CD8-positive, alpha-beta memory T cell (primary cell): ENCODE measurements around the gene MSX1. TPM values are rescaled to one million over a fixed set of nuclear protein-coding genes. Genes with fewer than 3 reads are reported as not detected.

Experiments
- CTCF ChIA-PET: fragments of 350-600 bp; sonication (Branson Sonifier 250); formaldehyde crosslinking; loops from one replicate; lab custom pipeline; 2021; ENCODE audit warnings: antibody characterized with exemption; lab: Charles Lee
- POLR2A ChIA-PET: fragments of 350-600 bp; sonication (Branson Sonifier 250); formaldehyde crosslinking; loops from one replicate; lab custom pipeline; 2021; ENCODE audit warnings: antibody characterized with exemption; lab: Charles Lee
- DNase-seq, 5 donors: peaks; one replicate each; pipeline versions ENCODE4 v3.0.0 to v3.0.0-alpha.2; 2020 to 2022; ENCODE audit warnings: mixed read lengths in 1 of 5
- H3K27ac ChIP-seq: one replicate; pipeline ENCODE4 v1.7.0; 2013; ENCODE audit warnings: low read depth, mild to moderate bottlenecking, low read length, moderate library complexity
- H3K27me3 ChIP-seq: 2 replicates; pipeline ENCODE4 v1.7.0; 2013; ENCODE audit warnings: low read length, mild to moderate bottlenecking; ENCODE audit not compliant: insufficient read depth, poor library complexity, severe bottlenecking
- H3K36me3 ChIP-seq: 2 replicates; pipeline ENCODE4 v1.7.0; 2013; ENCODE audit warnings: mild to moderate bottlenecking, low read length, moderate library complexity; ENCODE audit not compliant: insufficient read depth
- H3K4me1 ChIP-seq: 2 replicates; pipeline ENCODE4 v1.7.0; 2013; ENCODE audit warnings: mild to moderate bottlenecking, low read length, moderate library complexity; ENCODE audit not compliant: insufficient read depth
- H3K4me3 ChIP-seq: 2 replicates; pipeline ENCODE4 v1.7.0; 2013; ENCODE audit warnings: mild to moderate bottlenecking, low read length
- H3K9me3 ChIP-seq: 2 replicates; pipeline ENCODE4 v1.7.0; 2013; ENCODE audit warnings: mild to moderate bottlenecking, low read length
- H3K27ac Mint-ChIP-seq, 8 donors: one replicate each; pipeline ENCODE4 v1.8.0; 2020 to 2021; ENCODE audit warnings: mixed read lengths in 8 of 8, mild to moderate bottlenecking in 6 of 8, inconsistent platforms in 3 of 8, moderate library complexity in 3 of 8
- H3K27me3 Mint-ChIP-seq, 2 donors: one replicate each; pipeline ENCODE4 v1.8.0; 2020 to 2021; ENCODE audit warnings: mixed read lengths in 2 of 2, mild to moderate bottlenecking in 1 of 2, moderate library complexity in 1 of 2
- H3K36me3 Mint-ChIP-seq, 3 donors: one replicate each; pipeline ENCODE4 v1.8.0; 2020 to 2021; ENCODE audit warnings: mixed read lengths in 3 of 3, inconsistent platforms in 1 of 3, mild to moderate bottlenecking in 1 of 3
- H3K4me1 Mint-ChIP-seq, 3 donors: one replicate each; pipeline ENCODE4 v1.8.0; 2020 to 2021; ENCODE audit warnings: mixed read lengths in 3 of 3, inconsistent platforms in 1 of 3, mild to moderate bottlenecking in 1 of 3
- H3K4me3 Mint-ChIP-seq, 7 donors: one replicate each; pipeline ENCODE4 v1.8.0; 2020 to 2021; ENCODE audit warnings: mixed read lengths in 7 of 7, mild to moderate bottlenecking in 6 of 7, moderate library complexity in 4 of 7, inconsistent platforms in 2 of 7
- H3K9me3 Mint-ChIP-seq, 5 donors: one replicate each; pipeline ENCODE4 v1.8.0; 2020 to 2022; ENCODE audit warnings: mixed read lengths in 5 of 5, mild to moderate bottlenecking in 3 of 5, moderate library complexity in 2 of 5, inconsistent platforms in 1 of 5
- polyA plus RNA-seq: library from polyadenylated mRNA; unstranded; fragments of 300-500 nt; fragmentation: Illumina TruSeq; gene quantifications from one replicate; pipeline ENCODE4 v1.2.3, GENCODE V29; 2021
- total RNA-seq, 2 experiments: library from RNA; stranded (reverse); gene quantifications; one replicate each; pipeline ENCODE4 v1.2.3, GENCODE V29; 2021

The MSX1 gene
- total and polyA plus RNA-seq, 3 experiments from 2014 or later, result 0.11 to 0.24 TPM; not detected in 1

DNA sequence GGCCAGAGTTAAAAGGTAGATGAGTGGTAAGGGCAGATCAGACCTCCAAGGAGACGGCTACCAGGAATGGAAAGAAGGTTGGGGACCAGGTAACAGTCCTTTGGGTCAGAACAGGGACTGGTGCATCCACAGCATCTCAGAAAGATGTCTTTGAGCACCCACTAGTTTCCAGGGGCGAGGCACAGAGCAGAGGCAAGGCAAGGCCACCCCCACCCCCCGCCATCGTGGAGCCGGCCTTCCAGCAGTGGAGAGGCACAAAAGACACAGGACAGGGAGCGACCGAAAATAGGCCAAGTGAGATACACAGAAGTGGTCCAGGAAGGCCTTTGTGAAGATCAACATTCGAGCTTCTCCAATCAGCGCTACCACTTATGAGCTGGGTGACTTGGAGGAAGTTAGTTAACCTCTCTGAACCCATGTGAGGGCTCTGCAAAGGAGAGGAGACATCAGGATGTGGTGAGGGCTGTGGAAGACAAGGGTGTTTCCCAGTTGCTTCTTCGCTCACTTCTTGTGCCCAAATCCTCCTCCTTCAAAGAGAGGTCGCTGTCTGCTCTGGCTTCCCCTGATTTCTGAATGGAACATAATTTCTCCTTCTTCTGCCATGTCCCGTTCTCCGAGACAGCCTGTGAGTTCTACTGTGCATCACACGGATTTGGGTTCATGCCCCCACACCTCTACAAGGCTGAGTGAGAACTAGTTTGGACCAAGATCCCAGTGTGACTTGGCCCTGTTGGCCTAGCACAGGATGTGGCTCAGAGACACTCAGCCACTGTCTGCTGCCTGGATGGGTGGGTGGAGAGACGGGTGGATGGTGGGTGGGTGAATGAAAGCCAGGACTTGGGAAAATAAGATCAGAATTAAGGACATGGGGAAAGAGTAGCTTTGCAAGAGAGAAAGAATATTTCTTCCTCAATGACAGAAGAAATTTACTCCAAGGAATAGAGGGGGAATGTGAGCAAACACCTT, 16.7 kb upstream of the MSX1 start:
- Mint-ChIP-seq H3K9me3 (peaks cover 0 to 2% (median 0%) of the 10 kb centered on the region in 5 donors), H3K36me3 (no peaks in the 10 kb centered on the region), H3K27me3 (peaks cover 14 to 46% of the 10 kb centered on the region in 2 donors), H3K4me3 (peak overlapping the region in 1 of 7 donors; percentile 18), H3K27ac (no peak overlapping the region), H3K4me1 (no peaks in the 10 kb centered on the region)
- H3K27ac ChIP-seq, result no peak overlapping the region
- POLR2A ChIA-PET, result no interaction called here
- no peaks in the 10 kb centered on the region for H3K9me3 ChIP-seq
- H3K4me3 ChIP-seq, result no peak overlapping the region
- CTCF ChIA-PET, result no interaction called here
- no peak for DNase-seq
- no peaks in the 10 kb centered on the region for H3K36me3 ChIP-seq
- no peaks in the 10 kb centered on the region for H3K27me3 ChIP-seq
- H3K4me1 ChIP-seq, result no peaks in the 10 kb centered on the region

DNA sequence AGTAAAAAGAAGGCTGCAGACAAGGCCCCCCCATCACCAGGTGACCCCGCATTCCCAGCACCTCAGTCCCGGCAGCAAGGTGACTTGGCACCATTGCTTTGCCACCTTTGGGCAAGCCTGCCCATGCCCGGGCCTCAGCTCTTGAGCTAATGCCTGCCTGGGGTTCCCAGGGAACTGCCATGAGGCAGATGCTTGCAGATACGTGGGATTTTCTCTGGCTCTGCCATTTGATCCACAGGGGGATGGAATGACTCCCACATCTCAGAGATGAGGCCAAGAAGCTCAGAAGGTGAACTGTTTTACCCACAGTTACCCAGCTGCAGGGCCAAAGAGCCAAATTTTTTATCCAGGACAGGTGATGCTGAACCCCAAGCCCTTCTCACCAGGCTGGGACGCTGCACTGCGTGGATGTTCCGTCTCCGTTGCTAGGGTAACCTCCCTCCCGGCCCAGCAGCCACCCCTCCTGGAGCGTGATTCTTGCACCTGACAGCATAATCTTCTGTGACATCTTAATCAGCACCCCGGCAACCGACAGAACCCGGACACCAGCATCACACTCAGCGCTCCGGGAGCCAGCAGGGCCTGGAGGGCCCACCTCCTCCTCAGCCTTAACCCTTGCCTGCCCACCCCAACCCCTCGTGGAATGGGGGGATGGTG, 15.7 kb upstream of the MSX1 start:
- CTCF ChIA-PET, result no interaction called here
- Mint-ChIP-seq H3K27ac (no peak overlapping the region), H3K4me1 (no peaks in the 10 kb centered on the region), H3K9me3 (peaks cover 0 to 2% (median 0%) of the 10 kb centered on the region in 5 donors), H3K4me3 (no peak overlapping the region), H3K27me3 (peaks cover 21 to 54% of the 10 kb centered on the region in 2 donors), H3K36me3 (no peaks in the 10 kb centered on the region)
- Histone ChIP-seq H3K27me3 (no peaks in the 10 kb centered on the region), H3K9me3 (no peaks in the 10 kb centered on the region), H3K4me3 (no peak overlapping the region), H3K4me1 (no peaks in the 10 kb centered on the region), H3K27ac (no peak overlapping the region), H3K36me3 (no peaks in the 10 kb centered on the region)
- POLR2A ChIA-PET, result no interaction called here
- no peak for DNase-seq

DNA sequence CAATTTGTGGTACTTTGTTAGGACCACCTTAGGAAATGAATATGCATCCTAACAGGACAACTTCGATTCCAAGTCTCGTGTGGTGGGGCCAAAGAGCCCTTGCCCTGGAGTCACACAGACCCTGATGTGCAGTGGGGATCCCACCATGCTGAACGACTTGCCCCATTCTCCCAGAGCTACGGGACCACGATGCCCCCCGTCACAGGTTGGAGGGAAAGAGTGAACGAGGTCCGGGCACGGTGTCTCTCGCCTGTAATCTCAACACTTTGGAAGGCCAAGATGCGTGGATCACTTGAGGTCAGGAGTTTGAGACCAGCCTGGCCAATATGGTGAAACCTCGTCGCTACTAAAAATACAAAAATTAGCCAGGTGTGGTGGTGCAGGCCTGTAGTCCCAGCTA, 14.4 kb upstream of the MSX1 start:
- Histone ChIP-seq H3K9me3 (no peaks in the 10 kb centered on the region), H3K4me3 (no peak overlapping the region), H3K27ac (no peak overlapping the region), H3K27me3 (no peaks in the 10 kb centered on the region), H3K4me1 (no peaks in the 10 kb centered on the region), H3K36me3 (no peaks in the 10 kb centered on the region)
- Mint-ChIP-seq H3K9me3 (peaks cover 0 to 2% (median 0%) of the 10 kb centered on the region in 5 donors), H3K4me3 (no peak overlapping the region), H3K27ac (no peak overlapping the region), H3K4me1 (no peaks in the 10 kb centered on the region), H3K27me3 (peaks cover 26 to 55% of the 10 kb centered on the region in 2 donors), H3K36me3 (no peaks in the 10 kb centered on the region)
- CTCF ChIA-PET, result no interaction called here
- no peak for DNase-seq
- POLR2A ChIA-PET, result no interaction called here

DNA sequence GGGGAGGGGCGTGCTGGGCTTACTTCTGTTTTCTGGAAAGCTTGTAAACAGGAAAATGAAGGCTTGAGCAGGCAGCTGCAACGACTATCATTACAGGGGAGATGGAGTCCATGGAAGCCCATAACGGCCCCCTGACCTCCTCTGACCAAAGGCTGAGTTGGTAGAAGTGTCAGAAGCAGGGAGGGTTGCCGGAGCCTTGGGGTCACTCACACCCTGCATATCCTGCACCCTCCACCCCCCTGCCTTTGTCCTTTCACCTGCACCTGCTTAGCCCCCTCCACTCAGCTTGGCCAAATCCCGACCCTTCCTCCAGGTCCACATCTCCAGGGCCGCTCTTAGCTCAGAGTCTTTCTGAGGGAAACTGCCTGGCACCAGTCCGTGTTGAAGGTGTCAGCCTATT, 12.5 kb upstream of the MSX1 start:
- Histone ChIP-seq H3K4me3 (no peak overlapping the region), H3K4me1 (no peaks in the 10 kb centered on the region), H3K27ac (no peak overlapping the region), H3K9me3 (no peaks in the 10 kb centered on the region), H3K36me3 (no peaks in the 10 kb centered on the region), H3K27me3 (peaks cover 6% of the 10 kb centered on the region)
- Mint-ChIP-seq H3K36me3 (no peaks in the 10 kb centered on the region), H3K9me3 (peaks cover 0 to 2% (median 0%) of the 10 kb centered on the region in 5 donors), H3K4me3 (no peak overlapping the region), H3K4me1 (peaks cover 0 to under 1% (median 0%) of the 10 kb centered on the region in 3 donors), H3K27ac (no peak overlapping the region), H3K27me3 (peaks cover 29 to 57% of the 10 kb centered on the region in 2 donors)
- ChIA-PET CTCF (no interaction called here), POLR2A (no interaction called here)
- no peak for DNase-seq

DNA sequence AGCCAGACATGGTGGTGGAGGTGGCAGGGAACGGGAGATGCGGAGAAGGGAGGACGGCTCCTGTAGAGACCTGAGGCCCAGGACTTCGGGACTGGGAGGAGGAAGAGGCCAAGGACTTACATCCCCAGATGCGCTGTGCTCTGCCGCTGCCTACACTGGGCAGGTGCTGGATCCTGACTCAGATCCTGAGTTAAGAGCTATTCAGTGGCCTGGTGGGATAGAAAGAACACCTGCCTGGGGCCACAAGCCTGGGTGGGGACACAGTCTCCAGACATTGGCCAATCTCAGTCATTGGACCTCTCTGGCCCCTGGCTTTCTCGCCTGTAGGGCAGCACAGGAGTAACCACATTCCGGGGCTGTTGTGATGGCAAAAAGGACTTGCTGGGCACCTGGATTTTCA, 10.9 kb upstream of the MSX1 start:
- H3K27me3 ChIP-seq, result peaks cover 18% of the 10 kb centered on the region
- no peak overlapping the region for H3K27ac ChIP-seq
- no peaks in the 10 kb centered on the region for H3K9me3 ChIP-seq
- no peak for DNase-seq
- ChIA-PET CTCF (no interaction called here), POLR2A (no interaction called here)
- no peak overlapping the region for H3K27ac Mint-ChIP-seq
- peaks cover 9 to 16% (median 10%) of the 10 kb centered on the region in 3 donors for H3K4me1 Mint-ChIP-seq
- H3K4me3 ChIP-seq, result no peak overlapping the region
- no peak overlapping the region for H3K4me3 Mint-ChIP-seq
- H3K27me3 Mint-ChIP-seq, result peaks cover 41 to 64% of the 10 kb centered on the region in 2 donors
- peaks cover 7% of the 10 kb centered on the region for H3K4me1 ChIP-seq
- no peaks in the 10 kb centered on the region for H3K36me3 ChIP-seq
- H3K36me3 Mint-ChIP-seq, result no peaks in the 10 kb centered on the region
- H3K9me3 Mint-ChIP-seq, result peaks cover 0 to 4% (median 0%) of the 10 kb centered on the region in 5 donors

DNA sequence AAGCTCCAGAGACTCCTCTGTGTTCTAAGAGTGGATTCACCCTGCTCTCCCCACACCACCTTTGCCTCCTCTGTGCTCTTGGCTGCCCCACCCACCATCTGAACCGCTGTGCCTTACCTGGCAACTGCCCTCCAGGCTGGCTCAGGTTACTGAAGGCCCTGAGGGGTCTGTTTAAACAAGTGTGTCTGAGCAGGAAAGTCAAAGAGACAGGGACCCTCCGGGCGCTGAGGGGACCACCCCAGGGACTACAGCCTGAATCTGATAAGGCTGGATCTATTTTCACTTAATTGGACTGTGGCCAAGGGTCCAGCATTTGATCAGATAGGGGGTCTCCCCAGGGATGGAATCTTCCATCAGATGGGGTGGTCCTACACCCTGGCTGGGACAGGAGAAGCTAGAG, 10.4 kb upstream of the MSX1 start:
- no peak for DNase-seq
- H3K4me3 ChIP-seq, result no peak overlapping the region
- H3K9me3 ChIP-seq, result no peaks in the 10 kb centered on the region
- no peak overlapping the region for H3K27ac Mint-ChIP-seq
- H3K36me3 Mint-ChIP-seq, result no peaks in the 10 kb centered on the region
- peaks cover 10 to 18% (median 13%) of the 10 kb centered on the region in 3 donors for H3K4me1 Mint-ChIP-seq
- peaks cover 0 to 4% (median 0%) of the 10 kb centered on the region in 5 donors for H3K9me3 Mint-ChIP-seq
- H3K27me3 ChIP-seq, result peaks cover 21% of the 10 kb centered on the region
- peaks cover 7% of the 10 kb centered on the region for H3K4me1 ChIP-seq
- no peak overlapping the region for H3K4me3 Mint-ChIP-seq
- ChIA-PET POLR2A (no interaction called here), CTCF (no interaction called here)
- H3K27me3 Mint-ChIP-seq, result peaks cover 41 to 62% of the 10 kb centered on the region in 2 donors
- H3K27ac ChIP-seq, result no peak overlapping the region
- H3K36me3 ChIP-seq, result no peaks in the 10 kb centered on the region

DNA sequence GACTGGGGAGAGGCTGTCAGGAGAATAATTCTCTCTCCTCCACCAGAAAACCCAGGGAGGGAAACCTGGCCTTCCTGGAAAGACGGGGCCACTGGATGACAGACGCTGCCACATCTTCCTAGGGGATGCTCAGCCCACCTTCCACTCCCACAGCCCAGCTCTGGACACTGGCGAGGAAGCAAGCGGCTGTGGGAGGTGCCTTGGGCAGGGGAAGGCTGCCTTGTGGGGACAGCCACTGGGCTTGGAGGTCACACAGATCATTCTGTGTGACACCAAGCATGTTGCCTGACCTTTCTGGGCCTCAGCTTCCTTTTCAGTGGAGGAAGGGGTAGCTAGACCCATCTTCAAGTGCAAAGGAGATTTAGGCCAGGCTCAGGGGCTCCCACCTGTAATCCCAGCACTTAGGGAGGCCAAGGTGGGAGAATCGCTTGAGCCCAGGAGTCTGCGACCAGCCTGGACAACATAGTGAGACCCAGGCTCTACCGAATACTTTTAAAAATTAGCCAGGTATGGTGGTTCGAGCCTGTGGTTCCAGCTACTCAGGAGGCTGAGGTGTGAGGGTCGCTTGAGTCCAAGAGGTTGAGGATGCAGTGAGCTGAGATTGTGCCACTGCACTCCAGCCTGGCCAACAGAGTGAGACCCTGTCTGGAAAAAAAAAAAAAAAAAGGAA, 9.8 kb upstream of the MSX1 start:
- Mint-ChIP-seq H3K27me3 (peaks cover 44 to 62% of the 10 kb centered on the region in 2 donors), H3K27ac (no peak overlapping the region), H3K36me3 (no peaks in the 10 kb centered on the region), H3K9me3 (peaks cover 0 to 4% (median 0%) of the 10 kb centered on the region in 5 donors), H3K4me1 (peaks cover 13 to 21% (median 18%) of the 10 kb centered on the region in 3 donors), H3K4me3 (no peak overlapping the region)
- POLR2A ChIA-PET, result no interaction called here
- CTCF ChIA-PET, result no interaction called here
- Histone ChIP-seq H3K27me3 (peaks cover 26% of the 10 kb centered on the region), H3K9me3 (no peaks in the 10 kb centered on the region), H3K27ac (no peak overlapping the region), H3K4me1 (peaks cover 7% of the 10 kb centered on the region), H3K4me3 (no peak overlapping the region), H3K36me3 (no peaks in the 10 kb centered on the region)
- DNase-seq, result no peak
